ENCODE results near the gene SDC4. TPM values are rescaled to one million over a fixed set of nuclear protein-coding genes. Genes with fewer than 3 reads are reported as not detected.
A peak's percentile ranks its signal among the peaks of the same experiment; 100 is the strongest.

SDC4 gene
- total RNA-seq, 2 donors from 2014 or later, result 62.0 to 97.6 TPM

DNA sequence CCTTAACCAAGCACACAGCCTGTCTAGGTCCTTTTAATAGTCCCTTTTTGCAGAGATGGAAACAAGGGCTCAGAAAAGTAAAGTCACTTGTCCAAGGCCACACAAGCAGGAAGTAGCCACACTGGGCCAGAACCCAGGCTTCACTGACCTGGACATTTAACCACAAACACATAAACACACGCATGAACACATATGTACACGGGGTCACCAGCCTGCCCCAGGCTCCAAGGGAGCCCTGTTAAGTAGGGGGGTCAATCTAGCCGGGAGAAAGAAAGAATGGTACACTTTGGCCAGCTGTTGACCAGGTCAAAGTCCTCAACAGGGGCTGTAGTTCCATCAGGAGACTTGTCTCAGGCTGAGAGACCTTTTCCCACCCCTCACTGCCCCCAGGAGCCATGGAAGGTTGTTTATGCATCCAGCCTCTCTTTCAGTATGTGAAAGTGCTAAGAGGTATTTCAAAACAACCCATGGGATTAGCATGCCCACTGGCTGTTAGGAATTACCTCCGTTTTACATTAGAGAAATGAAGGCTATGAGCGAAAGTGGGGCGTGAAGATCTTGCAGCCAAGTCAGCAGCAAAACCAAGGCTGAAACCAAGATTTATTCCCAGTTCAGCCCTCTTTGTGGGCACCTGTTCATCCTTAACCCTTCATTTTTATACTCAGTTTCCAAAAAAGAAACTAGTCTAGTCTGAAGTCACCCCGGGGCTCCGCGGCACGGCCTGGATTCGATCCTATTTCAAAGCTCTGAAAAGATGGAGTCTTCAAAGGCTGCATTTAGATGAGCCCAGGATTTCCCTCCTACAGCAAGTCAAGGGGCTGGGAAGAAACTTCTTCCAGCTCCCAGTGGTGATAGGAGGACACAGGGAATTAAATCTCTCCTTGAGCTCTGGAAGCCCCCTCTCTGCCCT lies 9.8 kb downstream of the SDC4 start:
- DNase-seq (peak in 1 of 4 donors; percentile 52), ATAC-seq (no peak)
- Histone ChIP-seq H3K27me3 (no peaks in the 10 kb centered on the region), H3K9me3 (no peaks in the 10 kb centered on the region), H3K36me3 (replicated peaks in 1 of 2; ENCODE audit: insufficient read depth in 1 of 2, low read depth in 2 of 2) (peaks cover 2 to 6% of the 10 kb centered on the region in 2 donors), H3K4me1 (peaks cover 83% of the 10 kb centered on the region), H3K27ac (peak overlapping the region; percentile 91 to 99 (median 98)), H3K4me3 (no peak overlapping the region)
- intact Hi-C loops (cut with DNase I), result no loop called here
- 72 to 76% methylated on average over 8 to 11 of the region's 11 CpGs for WGBS, 2 donors
- TF ChIP-seq POLR2A (IDR thresholded peaks at IDR 0.05), result no peak
- TF ChIP-seq, protein P1, sequence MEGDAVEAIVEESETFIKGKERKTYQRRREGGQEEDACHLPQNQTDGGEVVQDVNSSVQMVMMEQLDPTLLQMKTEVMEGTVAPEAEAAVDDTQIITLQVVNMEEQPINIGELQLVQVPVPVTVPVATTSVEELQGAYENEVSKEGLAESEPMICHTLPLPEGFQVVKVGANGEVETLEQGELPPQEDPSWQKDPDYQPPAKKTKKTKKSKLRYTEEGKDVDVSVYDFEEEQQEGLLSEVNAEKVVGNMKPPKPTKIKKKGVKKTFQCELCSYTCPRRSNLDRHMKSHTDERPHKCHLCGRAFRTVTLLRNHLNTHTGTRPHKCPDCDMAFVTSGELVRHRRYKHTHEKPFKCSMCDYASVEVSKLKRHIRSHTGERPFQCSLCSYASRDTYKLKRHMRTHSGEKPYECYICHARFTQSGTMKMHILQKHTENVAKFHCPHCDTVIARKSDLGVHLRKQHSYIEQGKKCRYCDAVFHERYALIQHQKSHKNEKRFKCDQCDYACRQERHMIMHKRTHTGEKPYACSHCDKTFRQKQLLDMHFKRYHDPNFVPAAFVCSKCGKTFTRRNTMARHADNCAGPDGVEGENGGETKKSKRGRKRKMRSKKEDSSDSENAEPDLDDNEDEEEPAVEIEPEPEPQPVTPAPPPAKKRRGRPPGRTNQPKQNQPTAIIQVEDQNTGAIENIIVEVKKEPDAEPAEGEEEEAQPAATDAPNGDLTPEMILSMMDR (IDR thresholded peaks at IDR 0.05), result no peak

DNA sequence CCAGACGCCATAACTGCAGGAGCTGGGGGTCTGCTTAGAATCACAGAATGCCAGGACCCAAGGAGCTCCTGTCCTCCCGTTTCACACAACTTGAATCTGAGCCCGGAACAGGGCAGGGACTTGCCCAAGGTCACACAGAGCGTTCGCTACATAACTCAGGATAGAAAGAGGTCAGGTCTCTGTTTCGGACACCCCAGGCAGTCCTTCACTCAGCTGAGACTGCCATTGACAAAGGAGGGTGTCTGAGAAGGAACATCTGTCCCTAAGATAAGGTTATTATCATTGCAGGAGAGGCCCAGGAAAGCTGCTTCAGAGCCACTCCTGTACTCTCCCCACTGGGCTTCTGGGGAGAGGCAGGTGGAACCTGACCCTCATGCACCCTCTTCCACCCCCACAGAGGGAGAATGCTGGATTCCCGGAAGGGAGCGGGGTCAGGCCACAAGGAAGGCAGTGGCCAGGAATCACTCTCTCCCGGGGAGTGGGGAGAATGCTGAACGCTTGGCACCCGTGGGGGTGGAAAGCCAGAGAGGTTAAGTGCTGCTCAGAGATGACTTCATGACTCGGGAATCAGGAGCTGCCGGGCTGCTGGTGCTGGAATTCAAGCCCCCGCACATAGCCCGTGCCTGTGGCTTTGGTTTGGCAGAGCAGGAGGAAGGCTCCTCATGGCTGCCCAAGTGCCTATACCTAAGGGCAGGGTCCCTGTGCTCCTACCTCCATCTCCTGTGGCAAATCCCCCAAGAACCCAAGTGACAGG lies 10.7 kb downstream of the SDC4 start:
- intact Hi-C loops (cut with DNase I), result no loop called here
- WGBS, 2 donors, result 6 to 16% methylated on average over 10 to 15 of the region's 15 CpGs
- Histone ChIP-seq H3K27me3 (no peaks in the 10 kb centered on the region), H3K36me3 (replicated peaks in 1 of 2; ENCODE audit: insufficient read depth in 1 of 2, low read depth in 2 of 2) (peaks cover 4 to 14% of the 10 kb centered on the region in 2 donors), H3K27ac (peak overlapping the region; percentile 80 to 99 (median 94)), H3K9me3 (no peaks in the 10 kb centered on the region), H3K4me1 (peaks cover 80% of the 10 kb centered on the region), H3K4me3 (no peak overlapping the region)
- TF ChIP-seq POLR2A (IDR thresholded peaks at IDR 0.05), result peak; percentile 23 to 69 (median 65)
- TF ChIP-seq, protein P1 (IDR thresholded peaks at IDR 0.05), result no peak
- DNase-seq (peak; percentile 71 to 82 (median 77)), ATAC-seq (peak; percentile 35)

DNA sequence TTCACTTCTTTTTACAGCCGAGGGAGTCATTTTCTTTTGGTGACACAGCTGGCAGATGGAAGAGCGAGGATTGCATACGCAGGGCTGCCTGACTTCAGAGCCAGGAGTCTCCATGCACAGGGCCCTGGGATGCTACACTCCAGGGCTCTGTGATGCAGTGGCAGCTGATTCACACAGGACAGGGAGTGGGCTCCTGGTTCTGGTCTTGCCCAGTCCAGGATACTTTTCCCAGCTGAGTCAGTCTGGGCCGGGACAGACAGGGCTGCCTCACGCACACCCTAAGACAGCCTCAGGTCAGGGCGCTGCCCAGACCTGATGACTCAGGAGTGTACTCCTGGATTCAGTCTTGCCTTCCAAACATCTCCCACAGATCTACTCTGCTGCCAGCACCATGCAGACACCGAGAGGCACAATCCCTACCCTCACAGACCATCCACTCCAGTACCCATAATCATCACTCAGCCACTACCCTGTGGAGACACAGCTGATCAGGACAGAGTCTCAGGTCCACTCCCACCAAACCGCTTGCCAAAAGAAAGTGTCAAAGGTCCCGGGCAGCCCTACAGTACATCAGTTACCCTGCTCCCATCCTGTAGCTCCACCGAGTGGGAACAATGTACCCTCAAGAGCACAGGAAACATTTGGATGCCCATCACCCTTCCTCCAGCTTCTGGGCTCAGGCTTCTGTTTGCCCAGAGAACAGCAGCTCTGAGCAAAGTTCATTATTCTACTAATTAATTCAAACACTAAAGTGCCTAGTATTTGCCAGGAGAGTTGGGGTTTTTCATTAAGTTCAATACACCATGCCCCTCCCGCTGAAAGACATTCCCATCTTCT lies 11.5 kb downstream of the SDC4 start:
- intact Hi-C loops (cut with DNase I), result no loop called here
- no peak overlapping the region for H3K4me3 ChIP-seq
- DNase-seq (peak in 1 of 4 donors; percentile 60), ATAC-seq (no peak)
- H3K27me3 ChIP-seq, result no peaks in the 10 kb centered on the region
- H3K36me3 ChIP-seq (replicated peaks in 1 of 2; ENCODE audit: insufficient read depth in 1 of 2, low read depth in 2 of 2), result peaks cover 11 to 16% of the 10 kb centered on the region in 2 donors
- WGBS, 2 donors, result 44 to 49% methylated on average over 10 to 11 of the region's 11 CpGs
- no peaks in the 10 kb centered on the region for H3K9me3 ChIP-seq
- H3K4me1 ChIP-seq, result peaks cover 73% of the 10 kb centered on the region
- TF ChIP-seq, protein P1 (IDR thresholded peaks at IDR 0.05), result no peak
- no peak for TF ChIP-seq POLR2A (IDR thresholded peaks at IDR 0.05)
- peak overlapping the region; percentile 80 to 99 (median 94) for H3K27ac ChIP-seq

DNA sequence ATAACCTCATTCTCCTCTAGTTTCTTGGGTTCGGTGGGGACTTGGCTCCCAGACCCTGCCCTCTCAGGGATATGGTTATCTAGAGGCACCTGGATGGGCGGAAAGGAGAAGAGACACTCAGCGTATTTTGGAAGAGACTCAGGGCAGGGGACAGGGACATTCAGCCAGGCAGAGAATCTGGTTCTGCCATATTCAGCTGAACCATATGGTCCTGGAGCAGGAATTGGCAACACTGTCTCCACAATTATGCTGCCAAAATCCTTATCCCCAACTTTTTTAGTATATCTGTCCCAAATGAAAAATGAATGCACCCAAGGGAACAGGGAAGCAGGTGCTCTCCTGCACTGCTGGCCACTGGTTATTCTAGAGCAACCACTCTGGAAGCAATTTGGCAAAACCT lies 17.7 kb downstream of the SDC4 start:
- intact Hi-C loops (cut with DNase I), result no loop called here
- peaks cover 39% of the 10 kb centered on the region for H3K4me1 ChIP-seq
- WGBS, 2 donors, result 90 to 93% methylated on average over 3 of the region's 3 CpGs
- no peaks in the 10 kb centered on the region for H3K27me3 ChIP-seq
- H3K36me3 ChIP-seq (replicated peaks in 1 of 2; ENCODE audit: insufficient read depth in 1 of 2, low read depth in 2 of 2), result peaks cover 14 to 37% of the 10 kb centered on the region in 2 donors
- DNase-seq (no peak), ATAC-seq (no peak)
- TF ChIP-seq, protein P1 (IDR thresholded peaks at IDR 0.05), result no peak
- no peak for TF ChIP-seq POLR2A (IDR thresholded peaks at IDR 0.05)
- no peak overlapping the region for H3K4me3 ChIP-seq
- no peaks in the 10 kb centered on the region for H3K9me3 ChIP-seq
- peak overlapping the region in 3 of 4 donors; percentile 29 to 67 (median 37) for H3K27ac ChIP-seq
